GM23248 (cell line): ENCODE results near the gene TRIM23.

Experiments used
- EZH2 ChIP-seq: fragments of 200-600 bp; sonication (generic); IDR thresholded peaks from 2 replicates; pipeline ENCODE4 v1.6.1; 2018; ENCODE audit warnings: antibody characterized with exemption, mild to moderate bottlenecking; ENCODE audit not compliant: insufficient read depth, poor library complexity, severe bottlenecking
- EZH2phosphoT487 ChIP-seq: fragments of 200-600 bp; sonication (generic); IDR thresholded peaks from 2 replicates; pipeline ENCODE4 v1.6.1; 2018; ENCODE audit warnings: antibody characterized with exemption, moderate library complexity, mild to moderate bottlenecking, low read depth; ENCODE audit not compliant: insufficient read depth

DNA sequence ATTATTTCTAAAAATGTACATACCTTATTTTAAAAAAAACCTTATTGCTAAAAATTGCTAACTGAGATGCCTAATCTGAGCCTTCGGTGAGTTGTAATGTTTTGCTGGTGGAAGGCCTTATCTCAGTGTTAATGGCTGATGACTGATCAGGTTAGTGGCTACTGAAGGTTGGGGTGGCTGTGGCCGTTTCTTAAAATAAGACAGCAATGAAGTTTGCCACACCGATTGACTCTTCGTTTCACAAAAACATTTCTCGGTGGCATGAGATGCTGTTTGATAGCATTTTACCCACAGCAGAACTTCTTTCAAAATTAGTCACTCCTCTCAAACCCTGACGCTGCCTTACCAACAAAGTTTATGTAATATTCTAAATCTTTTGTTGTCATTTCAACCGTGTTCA lies 75.9 kb downstream of the TRIM23 start:
- TF ChIP-seq EZH2 (no peak), EZH2phosphoT487 (no peak)
